Posterior vena cava (tissue), 2 donors: ENCODE measurements around the gene PCIF1. TPM values are rescaled to one million over a fixed set of nuclear protein-coding genes. Genes with fewer than 3 reads are reported as not detected.
"Not testable (repeated sequence)": the region's sequence is repeated elsewhere in the genome, so short reads cannot be mapped to it uniquely, and the experiment has no call there.

Source experiments
- DNase-seq: peaks from one replicate; pipeline ENCODE4 v3.0.0-alpha.2; 2020; ENCODE audit warnings: low spot score
- intact Hi-C, 2 donors: fragments of 100-400 bp; cut with DNase I; formaldehyde crosslinking; loops; one replicate each; pipeline versions ENCODE4 v1.14.1 to v1.14.2; 2022 to 2023
- total RNA-seq, 2 donors: library from RNA; stranded (reverse); fragmentation: NEBNext Ultra II Directional; extraction: Animal tissue kit (Norgen Biotek cat#: 25700); gene quantifications; one replicate each; pipeline ENCODE4 v1.2.1, GENCODE V29; 2021
- donor health status: DM: yes; HTN: yes; CAD: no.
- donor health status: DM: yes; HTN: yes; CAD: no.

Gene PCIF1
- total RNA-seq, 2 donors from 2014 or later = 27.3 to 35.7 TPM

DNA sequence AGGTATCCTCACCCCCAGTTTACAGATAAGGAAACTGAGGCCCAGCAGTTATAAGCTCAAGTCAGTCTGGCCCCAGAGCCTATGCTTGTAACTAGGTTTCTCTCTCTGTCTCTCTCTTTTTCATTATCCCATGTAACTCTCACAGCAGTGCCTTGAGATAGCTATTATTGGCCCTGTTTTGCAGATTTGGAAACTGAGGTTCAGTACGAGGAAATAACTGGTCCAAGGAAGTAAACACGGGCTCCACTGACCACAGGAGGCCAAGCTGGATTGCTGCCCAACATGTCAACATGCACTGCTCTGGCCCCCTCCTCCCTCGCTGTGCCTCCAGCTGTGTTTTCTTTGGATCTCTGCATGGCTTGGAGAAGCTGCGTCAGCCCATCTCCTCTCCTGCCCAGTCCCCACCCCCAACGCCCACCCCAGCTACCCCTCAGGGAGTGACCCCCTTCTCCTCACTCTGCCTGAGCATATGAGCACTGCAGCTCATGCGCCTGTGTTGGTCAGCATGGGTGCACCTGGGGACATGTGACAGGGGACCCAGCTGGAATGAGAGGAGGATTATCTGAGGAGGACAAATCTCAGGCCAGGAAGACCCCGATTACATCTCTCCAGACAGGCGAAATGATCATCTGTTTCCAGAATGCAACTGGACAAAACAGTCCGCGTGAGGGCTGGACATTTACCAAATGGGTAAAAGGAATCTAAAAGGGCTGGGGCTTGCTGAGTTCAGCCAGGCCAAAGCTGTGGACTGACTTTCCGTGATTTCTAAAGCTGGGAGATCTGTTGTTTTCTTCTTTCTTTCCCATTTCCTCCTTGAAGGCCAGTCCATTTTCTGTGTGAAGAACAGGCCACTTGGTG, 14.7 kb upstream of the PCIF1 start:
- intact Hi-C loops = no loop called here
- DNase-seq = no peak

DNA sequence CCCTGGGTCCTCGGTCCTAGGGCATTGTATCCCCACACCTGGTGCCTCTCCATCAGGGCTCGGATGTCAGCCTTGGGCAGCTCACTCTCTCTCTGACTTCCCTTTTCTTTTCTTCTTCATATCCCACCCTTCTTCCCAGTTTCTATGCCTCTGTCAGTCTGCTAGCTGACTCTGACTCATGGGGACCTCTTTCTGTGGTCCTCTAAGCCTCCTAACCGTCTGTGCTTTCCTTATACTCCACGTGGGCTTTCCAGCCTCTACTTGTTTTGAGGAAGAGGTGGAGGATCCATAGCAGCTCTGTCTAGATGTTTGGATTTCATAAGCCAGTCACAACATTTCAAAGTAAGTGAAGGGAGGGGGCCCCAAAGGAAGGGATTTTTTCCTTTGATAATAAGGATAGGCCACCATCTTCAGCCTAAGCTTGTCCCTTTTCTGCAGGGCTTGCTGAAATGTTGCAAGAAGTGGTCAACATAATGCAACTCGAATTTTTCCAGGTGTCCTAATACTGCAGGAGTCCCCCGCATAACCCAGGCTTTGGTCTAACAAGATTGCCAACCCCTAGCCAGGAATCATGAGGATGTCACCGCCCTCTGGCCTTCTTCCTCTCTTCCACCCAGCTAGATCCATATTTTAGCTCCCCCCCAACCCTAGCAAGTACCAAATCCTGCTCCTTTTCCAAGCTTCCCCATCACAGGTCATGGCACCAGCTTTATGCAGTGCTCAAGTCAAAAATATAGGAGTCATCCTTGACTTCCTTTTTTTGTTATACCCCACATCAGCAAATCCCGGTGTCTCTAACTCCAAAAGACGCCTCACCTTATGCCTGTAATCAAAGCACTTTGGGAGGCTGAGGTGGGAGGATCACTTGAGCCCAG, 13.8 kb upstream of the PCIF1 start:
- DNase-seq = no peak

DNA sequence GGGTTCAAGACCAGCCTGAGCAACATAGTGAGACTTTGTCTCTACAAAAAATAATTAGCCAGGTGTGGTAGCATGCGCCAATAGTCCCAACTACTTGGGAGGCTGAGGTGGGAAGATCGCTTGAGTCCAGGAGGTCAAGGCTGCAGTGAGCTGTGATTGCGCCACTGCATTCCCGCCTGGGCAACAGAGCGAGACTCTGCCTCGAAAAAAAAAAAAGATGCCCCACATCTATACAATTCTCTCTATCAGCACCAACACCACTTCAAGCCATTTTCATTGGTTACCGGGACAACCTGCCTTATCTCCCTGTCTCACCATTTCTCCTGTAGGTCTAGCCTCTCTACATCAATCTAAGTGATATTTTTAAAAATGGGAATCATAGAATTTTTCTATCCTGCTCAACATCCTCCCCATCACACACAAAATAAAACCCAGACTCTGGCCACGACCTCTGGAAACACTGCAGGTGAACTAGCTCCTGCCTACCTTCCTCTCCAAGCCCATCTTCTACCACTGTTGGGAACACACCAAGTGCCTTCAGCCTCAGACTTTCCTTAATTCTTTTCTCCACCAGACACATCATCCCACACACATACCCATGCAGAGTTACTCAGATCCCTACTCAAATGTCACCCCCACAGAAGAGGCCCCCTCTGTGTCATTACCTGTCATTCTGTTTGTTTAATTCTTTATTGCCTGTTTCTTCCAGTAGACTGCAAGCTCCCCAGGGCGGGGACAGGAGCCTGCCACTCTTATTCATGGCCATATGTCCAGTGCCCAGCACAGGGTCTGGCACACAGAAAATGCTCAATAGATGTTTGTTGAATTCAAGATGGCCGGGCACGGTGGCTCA, 12.9 kb upstream of the PCIF1 start:
- no peak for DNase-seq
- intact Hi-C loops = no loop called here

More for the DNA sequence above, 13.8 kb upstream of the PCIF1 start:
- intact Hi-C loops = no loop called here

- peak; percentile 90 for DNase-seq
- intact Hi-C loops = no loop called here
Observed at GRCh38 chr20:45924391-45925261, 9.9 kb upstream of the PCIF1 start.

GRCh38 chr20:45925821-45926506, 8.5 kb upstream of the PCIF1 start:
- DNase-seq = no peak
- intact Hi-C loops = no loop called here

GRCh38 chr20:45926731-45927070, 7.8 kb upstream of the PCIF1 start:
- no peak for DNase-seq
- intact Hi-C loops = no loop called here

DNA sequence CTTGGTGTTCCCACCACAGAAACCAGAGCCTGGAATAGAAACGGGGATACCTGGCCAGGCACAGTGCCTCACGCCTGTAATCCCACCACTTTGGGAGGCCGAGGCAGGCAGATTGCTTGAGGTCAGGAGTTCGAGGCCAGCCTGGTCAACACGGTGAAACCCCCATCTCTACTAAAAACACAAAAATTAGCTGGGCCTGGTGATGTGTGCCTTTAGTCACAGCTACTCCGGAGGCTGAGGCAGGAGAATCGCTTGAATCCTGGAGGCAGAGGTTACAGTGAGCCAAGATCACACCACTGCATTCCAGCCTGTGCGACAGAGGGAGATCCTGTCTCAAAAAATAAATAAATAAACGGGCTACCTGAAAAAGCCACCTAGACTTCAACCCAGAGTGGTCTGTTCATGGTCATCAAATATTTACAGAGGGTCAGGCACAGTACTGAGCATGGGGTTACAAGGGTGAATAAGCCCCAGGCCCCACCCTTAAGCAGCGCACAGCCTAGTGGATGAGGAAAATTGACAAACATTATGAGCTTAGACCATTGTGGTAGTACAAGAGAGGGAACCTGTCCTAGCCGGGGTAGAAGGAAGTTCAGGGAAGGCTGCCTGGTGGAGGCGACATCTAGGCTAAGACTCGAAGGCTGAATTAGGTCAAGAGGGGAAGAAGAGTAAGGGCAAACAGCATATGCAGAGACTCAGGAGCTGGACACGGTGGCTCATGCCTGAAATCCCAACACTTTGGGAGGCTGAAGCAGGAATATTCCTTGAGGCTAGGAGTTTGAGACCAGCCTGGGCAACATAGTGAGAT, 7.2 kb upstream of the PCIF1 start:
- intact Hi-C loops = no loop called here
- DNase-seq = no peak

DNA sequence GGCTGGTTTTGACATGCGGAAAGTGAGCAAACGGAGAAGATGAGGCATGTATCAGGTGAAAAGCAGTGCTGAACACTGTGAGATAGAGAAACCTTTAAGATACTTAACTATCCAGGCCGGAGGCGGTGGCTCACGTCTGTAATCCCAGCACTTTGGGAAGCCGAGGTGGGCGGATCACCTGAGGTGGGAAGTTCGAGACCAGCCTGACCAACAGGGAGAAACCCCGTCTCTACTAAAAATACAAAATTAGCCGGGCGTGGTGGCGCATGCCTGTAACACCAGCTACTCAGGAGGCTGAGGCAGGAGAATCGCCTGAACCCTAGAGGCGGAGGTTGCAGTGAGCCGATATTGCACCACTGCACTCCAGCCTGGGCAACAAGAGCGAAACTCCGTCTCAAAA, 2.8 kb upstream of the PCIF1 start:
- intact Hi-C loops = loop anchor here in 1 of 2 donors (10.0 kb wide), 1 partner anchor 107 kb away; the partner anchor contains the start of gene TNNC2
- DNase-seq = not testable (repeated sequence)

DNA sequence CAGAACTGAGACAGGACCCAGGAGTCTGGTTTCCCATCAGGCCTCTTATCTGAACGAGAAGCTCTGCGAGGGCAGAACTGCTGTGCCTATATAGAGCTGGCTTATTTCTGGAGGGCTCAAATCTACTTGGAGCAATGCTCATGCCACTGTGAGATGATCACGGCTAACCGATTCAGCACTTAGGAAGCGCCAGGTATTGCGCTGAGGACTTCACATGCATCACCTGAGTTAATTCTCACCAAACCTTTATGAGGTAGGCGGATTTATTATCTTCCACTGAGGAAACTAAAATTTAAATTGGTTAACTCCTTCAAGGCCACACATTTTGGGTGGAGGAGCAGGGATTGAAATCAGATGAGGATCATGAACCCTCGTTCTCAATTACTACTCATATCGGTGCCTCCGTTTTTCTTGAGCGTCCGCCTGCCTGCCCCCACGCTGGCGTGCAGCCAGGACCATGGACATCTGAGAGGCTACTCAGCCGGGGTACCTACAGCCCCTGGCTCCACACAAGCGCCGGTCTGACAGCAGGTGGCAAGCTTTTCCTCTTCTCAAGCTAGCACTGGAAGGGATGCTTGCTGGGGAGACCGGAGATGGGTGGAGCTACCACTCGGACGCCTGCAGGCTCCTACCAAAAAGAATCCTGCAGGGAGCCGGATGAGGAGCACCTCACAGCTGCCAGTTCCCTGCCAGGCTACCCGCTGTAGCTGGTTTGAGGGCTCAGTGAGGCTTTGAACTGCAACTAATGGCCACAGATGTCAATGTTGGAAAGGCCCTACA, 1.0 kb upstream of the PCIF1 start:
- intact Hi-C loops = loop anchor here in 1 of 2 donors (10.0 kb wide), 1 partner anchor 109 kb away; the partner anchor contains the start of gene TNNC2
- DNase-seq = peak; percentile 87

DNA sequence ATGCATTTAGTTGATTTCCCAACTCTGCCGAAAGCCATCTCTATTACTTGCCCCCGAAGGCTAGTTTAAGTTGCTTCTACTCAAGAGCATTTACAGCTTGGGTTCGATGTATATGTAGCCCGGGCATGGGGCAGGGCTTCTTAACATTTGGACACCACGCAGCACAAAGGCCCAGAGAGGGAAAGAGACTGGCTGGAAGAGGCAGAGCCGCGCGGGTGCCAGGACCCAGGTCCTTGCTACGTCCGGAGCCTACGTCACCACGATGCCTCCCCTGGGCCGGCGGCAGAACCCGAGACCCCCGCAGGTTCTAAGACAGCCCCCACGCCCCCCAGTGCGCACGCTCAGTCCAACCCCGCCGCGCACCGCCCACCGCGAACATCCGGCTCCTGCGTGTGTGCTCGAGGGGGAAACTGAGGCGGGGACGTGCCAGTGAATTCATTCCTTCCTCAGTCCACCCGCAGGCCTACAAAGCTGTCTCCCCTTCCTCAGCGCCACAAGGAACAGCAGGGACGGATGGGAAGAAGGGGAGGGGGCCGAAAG, 367 bp upstream of the PCIF1 start:
- intact Hi-C loops = loop anchor here in 1 of 2 donors (10.0 kb wide), 1 partner anchor 109 kb away; the partner anchor contains the start of gene TNNC2
- DNase-seq = peak; percentile 91

- intact Hi-C loops = loop anchor here in 1 of 2 donors (10.0 kb wide), 1 partner anchor 111 kb away; the partner anchor contains the start of gene TNNC2
- no peak for DNase-seq
Observed at GRCh38 chr20:45935416-45936046, 1.0 kb downstream of the PCIF1 start.

DNA sequence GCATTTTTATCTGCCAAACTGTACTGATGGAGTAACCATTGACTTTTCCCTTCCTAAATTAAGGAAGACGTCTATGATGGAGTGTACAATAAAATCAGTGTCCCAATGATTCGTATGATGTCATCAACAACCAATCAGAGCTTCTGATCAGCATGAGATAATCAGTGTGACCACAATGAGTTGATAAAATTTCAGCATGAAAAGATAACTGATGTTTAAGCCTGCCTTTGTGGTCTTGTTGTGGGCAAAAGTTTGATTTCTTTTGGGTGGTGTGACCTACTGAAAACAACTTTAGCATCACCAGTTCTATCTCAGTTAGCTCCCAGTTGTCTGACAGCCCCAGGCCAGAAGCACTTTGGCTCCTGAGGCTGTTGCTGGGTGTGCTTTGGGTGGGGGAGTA, 3.3 kb downstream of the PCIF1 start:
- no peak for DNase-seq
- intact Hi-C loops = loop anchor here in 1 of 2 donors (10.0 kb wide), 1 partner anchor 113 kb away; the partner anchor contains the start of gene TNNC2

- no peak for DNase-seq
- intact Hi-C loops = loop anchor here in 1 of 2 donors (10.0 kb wide), 1 partner anchor 114 kb away; the partner anchor contains the start of gene TNNC2
Observed at GRCh38 chr20:45938727-45939438, 4.4 kb downstream of the PCIF1 start.

GRCh38 chr20:45940053-45940452, 5.6 kb downstream of the PCIF1 start:
- intact Hi-C loops = loop anchor here in 1 of 2 donors (10.0 kb wide), 1 partner anchor 135 kb away; no protein-coding TSS in a partner anchor

More at GRCh38 chr20:45940053-45940452, 5.6 kb downstream of the PCIF1 start:
- DNase-seq = no peak
